ENCODE results near the gene VILL. TPM values are rescaled to one million over a fixed set of nuclear protein-coding genes. Genes with fewer than 3 reads are reported as not detected.

VILL gene
- total RNA-seq, 2 experiments from 2014 or later = 11.4 to 11.7 TPM

- Mint-ChIP-seq H3K27me3 (no peaks in the 10 kb centered on the region), H3K4me3 (no peak overlapping the region), H3K9me3 (no peaks in the 10 kb centered on the region), H3K27ac (no peak overlapping the region), H3K4me1 (ENCODE audit: low read depth) (peaks cover 2% of the 10 kb centered on the region), H3K36me3 (ENCODE audit: low read depth) (no peaks in the 10 kb centered on the region)
- ATAC-seq (no peak), DNase-seq (no peak)
- intact Hi-C loops (cut with micrococcal nuclease) = no loop called here
- no peak for TF ChIP-seq CTCF (IDR thresholded peaks at IDR 0.05)
- POLR2A ChIA-PET = no interaction called here
- CTCF ChIA-PET = interaction anchor here (1.9 to 2.5 kb wide), 2 partner anchors 31 to 88 kb away, joined by 5 to 6 read pairs; no protein-coding TSS in a partner anchor
Measured at GRCh38 chr3:37943631-37944314, 46.8 kb upstream of the VILL start.

GRCh38 chr3:37944391-37944842 lies 46.2 kb upstream of the VILL start:
- Mint-ChIP-seq H3K36me3 (ENCODE audit: low read depth) (no peaks in the 10 kb centered on the region), H3K4me3 (no peak overlapping the region), H3K27ac (no peak overlapping the region), H3K27me3 (no peaks in the 10 kb centered on the region), H3K9me3 (no peaks in the 10 kb centered on the region), H3K4me1 (ENCODE audit: low read depth) (peaks cover 2% of the 10 kb centered on the region)
- POLR2A ChIA-PET = no interaction called here
- CTCF ChIA-PET = interaction anchor here (1.9 kb wide), 1 partner anchor 30 kb away, joined by 5 read pairs; no protein-coding TSS in a partner anchor
- TF ChIP-seq CTCF (IDR thresholded peaks at IDR 0.05) = no peak
- no peak for DNase-seq
- intact Hi-C loops (cut with micrococcal nuclease) = no loop called here
- no peak for ATAC-seq

GRCh38 chr3:37945156-37945806 lies 45.3 kb upstream of the VILL start:
- peaks cover 2% of the 10 kb centered on the region for H3K4me1 Mint-ChIP-seq (ENCODE audit: low read depth)
- H3K27ac Mint-ChIP-seq = no peak overlapping the region
- DNase-seq (no peak), ATAC-seq (no peak)
- no peak for TF ChIP-seq CTCF (IDR thresholded peaks at IDR 0.05)
- intact Hi-C loops (cut with micrococcal nuclease) = no loop called here
- CTCF ChIA-PET = interaction anchor here (0.7 to 1.9 kb wide), 3 partner anchors 22 to 90 kb away, joined by 3 to 5 read pairs (median 4); no protein-coding TSS in a partner anchor
- H3K36me3 Mint-ChIP-seq (ENCODE audit: low read depth) = no peaks in the 10 kb centered on the region
- POLR2A ChIA-PET = no interaction called here
- H3K4me3 Mint-ChIP-seq = no peak overlapping the region
- H3K27me3 Mint-ChIP-seq = no peaks in the 10 kb centered on the region
- H3K9me3 Mint-ChIP-seq = no peaks in the 10 kb centered on the region

- no peak for TF ChIP-seq CTCF (IDR thresholded peaks at IDR 0.05)
- no peak for ATAC-seq
- POLR2A ChIA-PET = no interaction called here
- Mint-ChIP-seq H3K9me3 (no peaks in the 10 kb centered on the region), H3K27me3 (no peaks in the 10 kb centered on the region), H3K36me3 (ENCODE audit: low read depth) (no peaks in the 10 kb centered on the region), H3K4me1 (ENCODE audit: low read depth) (peaks cover 2% of the 10 kb centered on the region), H3K4me3 (no peak overlapping the region), H3K27ac (no peak overlapping the region)
- no peak for DNase-seq
- intact Hi-C loops (cut with micrococcal nuclease) = no loop called here
- CTCF ChIA-PET = interaction anchor here (1.0 kb wide), 1 partner anchor 91 kb away, joined by 3 read pairs; no protein-coding TSS in a partner anchor
Measured at GRCh38 chr3:37945807-37946530, 44.6 kb upstream of the VILL start.

GRCh38 chr3:37946531-37946889 lies 44.1 kb upstream of the VILL start:
- H3K9me3 Mint-ChIP-seq = no peaks in the 10 kb centered on the region
- DNase-seq (no peak), ATAC-seq (no peak)
- intact Hi-C loops (cut with micrococcal nuclease) = no loop called here
- H3K4me1 Mint-ChIP-seq (ENCODE audit: low read depth) = peaks cover 2% of the 10 kb centered on the region
- H3K27me3 Mint-ChIP-seq = no peaks in the 10 kb centered on the region
- H3K36me3 Mint-ChIP-seq (ENCODE audit: low read depth) = no peaks in the 10 kb centered on the region
- no peak for TF ChIP-seq CTCF (IDR thresholded peaks at IDR 0.05)
- H3K27ac Mint-ChIP-seq = no peak overlapping the region
- POLR2A ChIA-PET = no interaction called here
- CTCF ChIA-PET = no interaction called here
- no peak overlapping the region for H3K4me3 Mint-ChIP-seq
